Endometrium (tissue), 2 donors: Measurements from ENCODE around the gene COQ5.
"Not testable (repeated sequence)": the region's sequence is repeated elsewhere in the genome, so short reads cannot be mapped to it uniquely, and the experiment has no call there.

Experiments
- FAIRE-seq: peaks from 2 replicates; lab custom pipeline; 2012; peaks lifted over from hg19 to GRCh38; lab: Jason Lieb, UNC
- donor health status: control.
- donor health status: control.

The COQ5 gene

GRCh38 chr12:120522568-120522967, 6.4 kb downstream of the COQ5 start:
- FAIRE-seq = no peak

GRCh38 chr12:120519324-120519723, 9.6 kb downstream of the COQ5 start:
- not testable (repeated sequence) for FAIRE-seq

- FAIRE-seq = no peak
Measured at GRCh38 chr12:120515496-120515895, 13.5 kb downstream of the COQ5 start.

- FAIRE-seq = no peak
Measured at GRCh38 chr12:120514002-120514401, 15.0 kb downstream of the COQ5 start.

- no peak for FAIRE-seq
Measured at GRCh38 chr12:120508537-120508936, 20.4 kb downstream of the COQ5 start.

- no peak for FAIRE-seq
Measured at GRCh38 chr12:120504587-120504986, 24.4 kb downstream of the COQ5 start.

- FAIRE-seq = no peak
Measured at GRCh38 chr12:120500581-120500980, 28.4 kb downstream of the COQ5 start.

- FAIRE-seq = no peak
Measured at GRCh38 chr12:120498870-120499515, 30.0 kb downstream of the COQ5 start.

GRCh38 chr12:120497524-120498150, 31.3 kb downstream of the COQ5 start:
- FAIRE-seq = no peak

GRCh38 chr12:120496413-120497340, 32.3 kb downstream of the COQ5 start:
- FAIRE-seq = no peak

GRCh38 chr12:120495731-120496412, 33.1 kb downstream of the COQ5 start, which contains the start of gene DYNLL1:
Gene DYNLL1 (plus strand): TSS chr12:120496113. CDS start chr12:120496422, 309 bp downstream.
- no peak for FAIRE-seq

GRCh38 chr12:120495186-120495730, 33.7 kb downstream of the COQ5 start:
- FAIRE-seq = no peak

GRCh38 chr12:120490833-120491512, 38.0 kb downstream of the COQ5 start:
- no peak for FAIRE-seq

GRCh38 chr12:120490325-120490724, 38.6 kb downstream of the COQ5 start:
- FAIRE-seq = no peak

- FAIRE-seq = no peak
Measured at GRCh38 chr12:120489018-120489417, 39.9 kb downstream of the COQ5 start.

GRCh38 chr12:120488057-120488640, 40.8 kb downstream of the COQ5 start:
- FAIRE-seq = no peak

GRCh38 chr12:120487552-120487951, 41.4 kb downstream of the COQ5 start:
- FAIRE-seq = not testable (repeated sequence)

GRCh38 chr12:120485961-120486881, 42.7 kb downstream of the COQ5 start:
- no peak for FAIRE-seq

GRCh38 chr12:120483621-120484020, 45.3 kb downstream of the COQ5 start:
- no peak for FAIRE-seq
